Measurements from ENCODE around the gene NOS1. TPM values are rescaled to one million over a fixed set of nuclear protein-coding genes. Genes with fewer than 3 reads are reported as not detected.

NOS1 gene
- total RNA-seq, 1 experiment from 2014 or later, result 0.02 TPM

Other genes with a start within 250 kb of the NOS1 start
- 57.5 and 62.3 TPM in 2 replicates for gene FBXO21, start 171.2 kb downstream of the NOS1 start, total RNA-seq (2014; rRNA removed; shearing (Covaris generic))

All from NCI-H460 (cell line).